HL-60 (cell line): Measurements from ENCODE around the gene CDC42BPA.

ENCODE experiments used
- GABPA ChIP-seq: IDR thresholded peaks from 2 replicates; pipeline ENCODE4 v1.6.1; 2012; ENCODE audit warnings: low read depth
- POLR2AphosphoS5 ChIP-seq: IDR thresholded peaks from 2 replicates; pipeline ENCODE4 v1.6.1; 2012; ENCODE audit warnings: low read depth

GRCh38 chr1:227038401-227038800, 279.9 kb downstream of the CDC42BPA start:
- no peak for TF ChIP-seq POLR2AphosphoS5
- no peak for TF ChIP-seq GABPA
